ENCODE data around the gene HBG2.
A peak's percentile ranks its signal among the peaks of the same experiment; 100 is the strongest.
"Not testable (repeated sequence)": the region's sequence is repeated elsewhere in the genome, so short reads cannot be mapped to it uniquely, and the experiment has no call there.

HBG2 gene

DNA sequence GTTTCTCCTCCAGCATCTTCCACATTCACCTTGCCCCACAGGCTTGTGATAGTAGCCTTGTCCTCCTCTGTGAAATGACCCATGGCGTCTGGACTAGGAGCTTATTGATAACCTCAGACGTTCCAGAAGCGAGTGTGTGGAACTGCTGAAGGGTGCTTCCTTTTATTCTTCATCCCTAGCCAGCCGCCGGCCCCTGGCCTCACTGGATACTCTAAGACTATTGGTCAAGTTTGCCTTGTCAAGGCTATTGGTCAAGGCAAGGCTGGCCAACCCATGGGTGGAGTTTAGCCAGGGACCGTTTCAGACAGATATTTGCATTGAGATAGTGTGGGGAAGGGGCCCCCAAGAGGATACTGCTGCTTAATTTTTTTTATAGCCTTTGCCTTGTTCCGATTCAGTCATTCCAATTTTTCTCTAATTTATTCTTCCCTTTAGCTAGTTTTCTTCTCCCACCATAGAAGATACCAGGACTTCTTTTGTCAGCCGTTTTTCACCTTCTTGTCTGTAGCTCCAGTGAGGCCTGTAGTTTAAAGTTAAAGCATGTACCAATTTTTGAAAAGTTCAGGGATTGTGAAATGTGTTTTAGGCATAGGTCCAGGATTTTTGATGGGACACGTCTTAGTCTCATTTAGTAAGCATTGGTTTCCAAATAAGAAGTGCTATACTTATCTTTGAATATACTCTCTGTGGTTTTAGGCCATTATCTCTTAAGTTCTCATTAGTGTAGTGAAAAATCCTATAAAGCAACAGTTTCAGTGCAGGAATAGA, at the start of gene HBG2:
TSS of gene HBG2 (minus strand) at position 136 of the 768 bp plus-strand sequence. CDS start at position 83, 53 bp downstream.
- DNase-seq: not testable (repeated sequence)

DNA sequence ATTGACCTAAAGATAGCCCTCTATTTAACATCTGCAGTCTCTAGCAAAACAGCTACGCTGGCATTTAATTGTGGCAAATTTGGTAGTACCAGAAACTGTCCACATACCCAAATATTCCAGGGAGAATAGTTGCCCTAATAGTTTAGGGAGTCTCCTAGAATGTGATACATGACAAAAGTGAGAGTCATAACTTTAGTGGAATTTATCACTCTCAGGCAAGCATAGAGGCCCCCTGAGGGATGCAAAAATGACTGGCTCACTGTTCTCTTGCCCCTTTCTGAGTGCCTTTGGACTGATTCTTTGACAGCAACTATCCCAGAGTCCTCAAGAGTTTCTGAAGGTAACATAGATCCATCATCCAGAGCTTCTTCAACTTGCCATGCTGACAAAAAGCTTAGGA, 49.5 kb upstream of the HBG2 start:
- DNase-seq: no peak

- no peak for DNase-seq
Observed at GRCh38 chr11:5303626-5304025, 49.0 kb upstream of the HBG2 start.

- DNase-seq: no peak
Observed at GRCh38 chr11:5301846-5302245, 47.3 kb upstream of the HBG2 start, which contains the start of gene OR51B4. Gene OR51B4, minus strand, starts transcription at chr11:5301946. Its CDS starts 0 bp downstream, at chr11:5301946.

- DNase-seq: no peak
Observed at GRCh38 chr11:5300251-5300650, 45.7 kb upstream of the HBG2 start.

- DNase-seq: no peak
Observed at GRCh38 chr11:5298451-5298850, 43.9 kb upstream of the HBG2 start.

GRCh38 chr11:5297721-5298323, 43.2 kb upstream of the HBG2 start:
- no peak for DNase-seq

GRCh38 chr11:5294342-5294995, 39.9 kb upstream of the HBG2 start:
- peak in 1 of 56 donors; percentile 3 for DNase-seq

GRCh38 chr11:5293028-5293427, 38.4 kb upstream of the HBG2 start:
- no peak for DNase-seq

- DNase-seq: no peak
Observed at GRCh38 chr11:5291207-5291838, 36.7 kb upstream of the HBG2 start.

GRCh38 chr11:5290106-5290505, 35.5 kb upstream of the HBG2 start:
- no peak for DNase-seq

DNA sequence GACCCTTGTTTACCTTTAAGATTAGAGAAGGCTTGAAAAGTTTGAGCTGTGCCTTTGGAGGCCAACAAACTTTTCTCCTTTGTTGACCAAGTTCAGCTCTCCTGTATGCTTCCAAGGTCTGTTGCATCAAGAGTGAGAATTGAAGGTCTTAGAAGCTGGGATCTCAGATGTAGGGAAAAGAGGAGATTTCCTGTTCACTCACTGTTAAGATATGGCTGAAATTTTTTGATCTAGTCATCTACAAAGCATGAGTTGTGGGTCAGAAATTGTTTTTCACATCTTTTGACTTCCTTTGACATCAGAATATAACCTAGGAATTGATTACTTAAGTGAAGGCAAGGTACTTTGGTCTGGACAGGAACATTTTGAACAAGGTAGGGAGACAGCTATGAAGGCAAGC, 35.1 kb upstream of the HBG2 start:
- no peak for DNase-seq

DNA sequence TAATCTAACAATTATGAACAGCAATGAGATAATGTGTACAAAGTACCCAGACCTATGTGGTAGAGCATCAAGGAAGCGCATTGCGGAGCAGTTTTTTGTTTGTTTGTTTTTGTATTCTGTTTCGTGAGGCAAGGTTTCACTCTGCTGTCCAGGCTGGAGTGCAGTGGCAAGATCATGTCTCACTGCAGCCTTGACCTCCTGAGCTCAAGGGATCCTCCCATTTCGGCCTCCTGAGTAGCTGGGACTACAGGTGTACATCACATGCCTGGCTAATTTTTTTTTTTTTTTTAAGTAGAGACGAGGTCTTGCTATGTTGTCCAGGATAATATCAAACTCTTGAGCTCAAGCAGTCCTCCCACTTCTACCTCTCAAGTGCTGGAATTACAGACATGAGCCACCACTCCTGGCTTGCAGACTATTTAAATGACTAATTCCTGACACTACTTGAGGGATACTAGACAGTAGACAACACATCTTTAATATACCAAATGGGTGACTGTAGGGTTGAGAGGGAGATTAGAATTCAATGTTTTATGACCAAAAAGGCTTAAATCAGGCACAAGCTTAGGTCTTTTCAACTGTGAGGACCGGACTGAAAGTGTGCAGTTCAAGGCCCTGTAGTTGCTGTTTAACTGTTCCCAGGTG, 34.4 kb upstream of the HBG2 start:
- no peak for DNase-seq

DNA sequence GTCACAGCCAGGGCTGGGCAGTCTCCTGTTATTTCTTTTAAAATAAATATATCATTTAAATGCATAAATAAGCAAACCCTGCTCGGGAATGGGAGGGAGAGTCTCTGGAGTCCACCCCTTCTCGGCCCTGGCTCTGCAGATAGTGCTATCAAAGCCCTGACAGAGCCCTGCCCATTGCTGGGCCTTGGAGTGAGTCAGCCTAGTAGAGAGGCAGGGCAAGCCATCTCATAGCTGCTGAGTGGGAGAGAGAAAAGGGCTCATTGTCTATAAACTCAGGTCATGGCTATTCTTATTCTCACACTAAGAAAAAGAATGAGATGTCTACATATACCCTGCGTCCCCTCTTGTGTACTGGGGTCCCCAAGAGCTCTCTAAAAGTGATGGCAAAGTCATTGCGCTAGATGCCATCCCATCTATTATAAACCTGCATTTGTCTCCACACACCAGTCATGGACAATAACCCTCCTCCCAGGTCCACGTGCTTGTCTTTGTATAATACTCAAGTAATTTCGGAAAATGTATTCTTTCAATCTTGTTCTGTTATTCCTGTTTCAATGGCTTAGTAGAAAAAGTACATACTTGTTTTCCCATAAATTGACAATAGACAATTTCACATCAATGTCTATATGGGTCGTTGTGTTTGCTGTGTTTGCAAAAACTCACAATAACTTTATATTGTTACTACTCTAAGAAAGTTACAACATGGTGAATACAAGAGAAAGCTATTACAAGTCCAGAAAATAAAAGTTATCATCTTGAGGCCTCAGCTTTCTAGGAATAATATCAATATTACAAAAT, 33.7 kb upstream of the HBG2 start:
- DNase-seq: no peak

DNA sequence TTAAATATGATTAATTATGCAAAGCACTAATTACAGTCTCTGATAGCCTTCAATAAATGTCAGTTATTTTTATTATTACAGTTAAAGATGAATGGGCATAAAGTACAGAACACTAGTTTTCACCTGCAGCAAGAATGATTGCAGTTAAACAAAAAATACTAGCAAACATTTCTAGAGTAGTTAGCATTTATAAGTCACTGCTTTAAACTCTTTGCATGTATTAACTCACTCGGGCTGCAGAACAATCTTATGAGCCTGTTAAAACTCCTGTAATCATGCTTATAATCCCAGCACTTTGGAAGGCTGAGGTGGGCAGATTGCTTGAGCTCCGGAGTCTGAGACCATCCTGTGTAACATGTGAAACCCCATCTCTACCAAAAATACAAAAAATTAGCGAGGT, 32.3 kb upstream of the HBG2 start:
- DNase-seq: no peak

DNA sequence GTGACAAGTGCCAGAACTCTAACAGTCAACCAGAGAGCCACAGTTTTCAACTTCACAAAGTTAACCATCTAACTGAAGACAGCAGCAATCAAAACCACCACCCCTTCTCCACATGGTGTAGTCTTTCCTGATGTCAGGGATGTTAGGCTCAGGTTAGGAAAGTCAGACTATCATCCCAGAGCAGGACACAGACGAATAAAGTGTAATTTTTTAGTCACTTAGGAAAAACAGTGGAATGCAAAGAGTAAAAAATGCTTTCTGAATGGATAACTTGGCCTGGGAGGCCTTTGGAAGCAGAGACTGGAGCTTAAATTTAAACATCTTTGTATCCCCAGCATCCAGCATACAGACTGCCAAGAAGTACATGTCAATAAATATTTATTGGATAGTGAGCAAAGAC, 31.8 kb upstream of the HBG2 start:
- no peak for DNase-seq

DNA sequence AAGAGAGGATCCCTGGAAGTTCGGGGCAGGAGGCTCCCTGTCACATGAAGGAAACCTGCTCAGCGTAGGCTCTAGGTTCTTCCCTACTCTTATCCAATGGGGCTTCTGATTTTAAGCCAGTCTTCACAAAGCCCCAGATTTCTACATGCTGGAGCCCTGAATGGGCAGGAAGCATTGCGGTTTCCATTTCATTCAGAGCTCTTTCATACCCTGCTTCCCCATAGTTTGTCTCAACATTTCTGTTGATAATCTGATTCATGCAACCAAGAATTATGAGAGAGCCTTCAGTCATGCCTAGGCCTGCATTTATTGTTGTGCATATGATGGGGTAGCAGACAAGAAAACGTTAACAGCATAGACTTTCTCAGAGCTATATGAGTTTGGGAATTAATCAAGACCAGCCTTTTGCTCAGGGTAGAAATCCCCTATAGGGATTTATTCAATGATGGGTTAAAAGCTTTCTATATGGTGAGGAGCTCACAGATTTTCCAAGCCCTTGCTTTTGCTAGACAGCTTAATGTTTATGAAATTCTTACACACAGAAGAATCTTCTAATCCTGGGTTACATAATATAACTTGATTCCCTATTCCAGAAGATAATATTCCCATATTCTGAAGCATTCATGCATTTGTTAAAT, 31.2 kb upstream of the HBG2 start:
- DNase-seq: no peak

DNA sequence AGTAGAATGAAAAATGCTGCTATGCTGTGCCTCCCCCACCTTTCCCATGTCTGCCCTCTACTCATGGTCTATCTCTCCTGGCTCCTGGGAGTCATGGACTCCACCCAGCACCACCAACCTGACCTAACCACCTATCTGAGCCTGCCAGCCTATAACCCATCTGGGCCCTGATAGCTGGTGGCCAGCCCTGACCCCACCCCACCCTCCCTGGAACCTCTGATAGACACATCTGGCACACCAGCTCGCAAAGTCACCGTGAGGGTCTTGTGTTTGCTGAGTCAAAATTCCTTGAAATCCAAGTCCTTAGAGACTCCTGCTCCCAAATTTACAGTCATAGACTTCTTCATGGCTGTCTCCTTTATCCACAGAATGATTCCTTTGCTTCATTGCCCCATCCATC, 30.1 kb upstream of the HBG2 start:
- DNase-seq: no peak

- DNase-seq: no peak
Observed at GRCh38 chr11:5283882-5284281, 29.3 kb upstream of the HBG2 start.

DNA sequence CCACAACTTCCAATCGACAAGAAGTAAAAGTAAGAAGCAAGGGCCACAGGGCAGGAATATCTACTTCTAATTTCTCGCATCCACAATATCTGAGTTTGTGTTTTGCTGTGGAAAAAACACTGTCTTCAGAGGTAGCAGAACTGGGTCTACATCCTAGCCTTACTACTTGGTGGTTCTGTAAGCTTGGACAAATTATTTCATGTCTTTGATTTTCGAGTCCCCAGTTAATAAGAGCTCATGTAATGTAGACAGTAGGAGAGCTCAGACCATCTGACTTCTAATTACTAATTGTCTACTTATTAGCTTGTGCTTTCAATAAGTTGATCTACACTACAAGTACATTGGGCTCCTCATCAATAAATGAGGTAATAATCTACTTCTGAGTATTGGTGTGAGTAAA, 28.5 kb upstream of the HBG2 start:
- no peak for DNase-seq
